ENCODE measurements around the gene KIRREL3.

- TF ChIP-seq CTCF (IDR thresholded peaks at IDR 0.05) (no peak), POLR2A (IDR thresholded peaks at IDR 0.05) (no peak), POLR2AphosphoS5 (IDR thresholded peaks at IDR 0.05) (no peak)
Measured at GRCh38 chr11:126456783-126457542, 543.6 kb downstream of the KIRREL3 start.
